Hepatocyte (in vitro differentiated cells): ENCODE data around the gene MUC2.

Experiments
- EZH2 ChIP-seq: fragments of 200-600 bp; sonication (generic); IDR thresholded peaks from 2 replicates; pipeline ENCODE4 v1.6.1; 2016; ENCODE audit warnings: antibody characterized with exemption, mild to moderate bottlenecking, borderline replicate concordance
- EZH2phosphoT487 ChIP-seq: fragments of 200-600 bp; sonication (generic); IDR thresholded peaks from one replicate; pipeline ENCODE4 v1.6.1; 2018; ENCODE audit warnings: antibody characterized with exemption, mild to moderate bottlenecking, low read depth, moderate library complexity; ENCODE audit not compliant: unreplicated experiment, severe bottlenecking
- TF ChIP-seq, protein P1 (sequence below): fragments of 200-600 bp; sonication (generic); IDR thresholded peaks from 2 replicates; pipeline ENCODE4 v1.5.1; 2016; ENCODE audit warnings: antibody characterized with exemption, mild to moderate bottlenecking; ENCODE audit not compliant: poor library complexity

DNA sequence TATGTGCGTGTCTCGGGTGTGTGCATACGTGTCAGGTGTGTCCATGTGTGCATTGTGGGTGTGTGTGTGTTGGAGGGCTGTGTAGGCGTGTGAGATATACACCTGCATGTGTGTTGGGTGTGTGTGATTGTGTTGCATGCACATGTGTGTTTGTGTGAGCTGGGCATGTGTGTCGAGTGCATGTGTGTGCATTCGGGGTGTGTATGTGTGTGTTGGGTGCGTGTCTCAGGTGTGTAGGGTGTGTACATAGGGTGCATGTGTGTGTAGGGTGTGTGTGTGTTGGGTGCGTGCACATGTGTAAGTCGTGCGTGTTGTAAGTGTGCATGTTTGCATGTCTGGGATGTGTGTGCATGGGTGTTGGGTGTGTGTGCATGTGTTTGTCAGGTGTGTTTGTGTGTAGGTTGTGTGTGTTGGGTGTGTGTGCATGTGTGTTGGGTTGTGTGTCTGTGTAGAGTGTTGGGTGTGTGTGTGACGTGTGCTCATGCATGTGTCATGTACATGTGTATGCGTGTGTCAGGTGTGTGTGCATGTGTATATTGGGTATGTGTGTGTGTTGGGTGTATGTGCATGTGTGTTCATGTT, 42.3 kb upstream of the MUC2 start:
- TF ChIP-seq, protein P1, sequence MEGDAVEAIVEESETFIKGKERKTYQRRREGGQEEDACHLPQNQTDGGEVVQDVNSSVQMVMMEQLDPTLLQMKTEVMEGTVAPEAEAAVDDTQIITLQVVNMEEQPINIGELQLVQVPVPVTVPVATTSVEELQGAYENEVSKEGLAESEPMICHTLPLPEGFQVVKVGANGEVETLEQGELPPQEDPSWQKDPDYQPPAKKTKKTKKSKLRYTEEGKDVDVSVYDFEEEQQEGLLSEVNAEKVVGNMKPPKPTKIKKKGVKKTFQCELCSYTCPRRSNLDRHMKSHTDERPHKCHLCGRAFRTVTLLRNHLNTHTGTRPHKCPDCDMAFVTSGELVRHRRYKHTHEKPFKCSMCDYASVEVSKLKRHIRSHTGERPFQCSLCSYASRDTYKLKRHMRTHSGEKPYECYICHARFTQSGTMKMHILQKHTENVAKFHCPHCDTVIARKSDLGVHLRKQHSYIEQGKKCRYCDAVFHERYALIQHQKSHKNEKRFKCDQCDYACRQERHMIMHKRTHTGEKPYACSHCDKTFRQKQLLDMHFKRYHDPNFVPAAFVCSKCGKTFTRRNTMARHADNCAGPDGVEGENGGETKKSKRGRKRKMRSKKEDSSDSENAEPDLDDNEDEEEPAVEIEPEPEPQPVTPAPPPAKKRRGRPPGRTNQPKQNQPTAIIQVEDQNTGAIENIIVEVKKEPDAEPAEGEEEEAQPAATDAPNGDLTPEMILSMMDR: no peak
- TF ChIP-seq EZH2phosphoT487: no peak
- TF ChIP-seq EZH2: no peak
